ENCODE measurements around the gene LKAAEAR1. TPM values are rescaled to one million over a fixed set of nuclear protein-coding genes. Genes with fewer than 3 reads are reported as not detected.

LKAAEAR1 gene
- total and polyA plus RNA-seq, 2 of the 13 experiments (the other 11 are each of a cell fraction or from before 2014, with no cell fraction given) = not detected

- TF ChIP-seq, protein P1, sequence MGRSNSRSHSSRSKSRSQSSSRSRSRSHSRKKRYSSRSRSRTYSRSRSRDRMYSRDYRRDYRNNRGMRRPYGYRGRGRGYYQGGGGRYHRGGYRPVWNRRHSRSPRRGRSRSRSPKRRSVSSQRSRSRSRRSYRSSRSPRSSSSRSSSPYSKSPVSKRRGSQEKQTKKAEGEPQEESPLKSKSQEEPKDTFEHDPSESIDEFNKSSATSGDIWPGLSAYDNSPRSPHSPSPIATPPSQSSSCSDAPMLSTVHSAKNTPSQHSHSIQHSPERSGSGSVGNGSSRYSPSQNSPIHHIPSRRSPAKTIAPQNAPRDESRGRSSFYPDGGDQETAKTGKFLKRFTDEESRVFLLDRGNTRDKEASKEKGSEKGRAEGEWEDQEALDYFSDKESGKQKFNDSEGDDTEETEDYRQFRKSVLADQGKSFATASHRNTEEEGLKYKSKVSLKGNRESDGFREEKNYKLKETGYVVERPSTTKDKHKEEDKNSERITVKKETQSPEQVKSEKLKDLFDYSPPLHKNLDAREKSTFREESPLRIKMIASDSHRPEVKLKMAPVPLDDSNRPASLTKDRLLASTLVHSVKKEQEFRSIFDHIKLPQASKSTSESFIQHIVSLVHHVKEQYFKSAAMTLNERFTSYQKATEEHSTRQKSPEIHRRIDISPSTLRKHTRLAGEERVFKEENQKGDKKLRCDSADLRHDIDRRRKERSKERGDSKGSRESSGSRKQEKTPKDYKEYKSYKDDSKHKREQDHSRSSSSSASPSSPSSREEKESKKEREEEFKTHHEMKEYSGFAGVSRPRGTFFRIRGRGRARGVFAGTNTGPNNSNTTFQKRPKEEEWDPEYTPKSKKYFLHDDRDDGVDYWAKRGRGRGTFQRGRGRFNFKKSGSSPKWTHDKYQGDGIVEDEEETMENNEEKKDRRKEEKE (IDR thresholded peaks at IDR 0.05) = no peak
- no peak; the same call in 1 of the 2 replicates for TF ChIP-seq PHF21A (CRISPR knock-in tag; IDR thresholded peaks at IDR 0.05)
- no peak for TF ChIP-seq ZNF180 (CRISPR knock-in tag; IDR thresholded peaks at IDR 0.05; ENCODE audit: borderline replicate concordance, low read depth)
- TF ChIP-seq, protein P2, sequence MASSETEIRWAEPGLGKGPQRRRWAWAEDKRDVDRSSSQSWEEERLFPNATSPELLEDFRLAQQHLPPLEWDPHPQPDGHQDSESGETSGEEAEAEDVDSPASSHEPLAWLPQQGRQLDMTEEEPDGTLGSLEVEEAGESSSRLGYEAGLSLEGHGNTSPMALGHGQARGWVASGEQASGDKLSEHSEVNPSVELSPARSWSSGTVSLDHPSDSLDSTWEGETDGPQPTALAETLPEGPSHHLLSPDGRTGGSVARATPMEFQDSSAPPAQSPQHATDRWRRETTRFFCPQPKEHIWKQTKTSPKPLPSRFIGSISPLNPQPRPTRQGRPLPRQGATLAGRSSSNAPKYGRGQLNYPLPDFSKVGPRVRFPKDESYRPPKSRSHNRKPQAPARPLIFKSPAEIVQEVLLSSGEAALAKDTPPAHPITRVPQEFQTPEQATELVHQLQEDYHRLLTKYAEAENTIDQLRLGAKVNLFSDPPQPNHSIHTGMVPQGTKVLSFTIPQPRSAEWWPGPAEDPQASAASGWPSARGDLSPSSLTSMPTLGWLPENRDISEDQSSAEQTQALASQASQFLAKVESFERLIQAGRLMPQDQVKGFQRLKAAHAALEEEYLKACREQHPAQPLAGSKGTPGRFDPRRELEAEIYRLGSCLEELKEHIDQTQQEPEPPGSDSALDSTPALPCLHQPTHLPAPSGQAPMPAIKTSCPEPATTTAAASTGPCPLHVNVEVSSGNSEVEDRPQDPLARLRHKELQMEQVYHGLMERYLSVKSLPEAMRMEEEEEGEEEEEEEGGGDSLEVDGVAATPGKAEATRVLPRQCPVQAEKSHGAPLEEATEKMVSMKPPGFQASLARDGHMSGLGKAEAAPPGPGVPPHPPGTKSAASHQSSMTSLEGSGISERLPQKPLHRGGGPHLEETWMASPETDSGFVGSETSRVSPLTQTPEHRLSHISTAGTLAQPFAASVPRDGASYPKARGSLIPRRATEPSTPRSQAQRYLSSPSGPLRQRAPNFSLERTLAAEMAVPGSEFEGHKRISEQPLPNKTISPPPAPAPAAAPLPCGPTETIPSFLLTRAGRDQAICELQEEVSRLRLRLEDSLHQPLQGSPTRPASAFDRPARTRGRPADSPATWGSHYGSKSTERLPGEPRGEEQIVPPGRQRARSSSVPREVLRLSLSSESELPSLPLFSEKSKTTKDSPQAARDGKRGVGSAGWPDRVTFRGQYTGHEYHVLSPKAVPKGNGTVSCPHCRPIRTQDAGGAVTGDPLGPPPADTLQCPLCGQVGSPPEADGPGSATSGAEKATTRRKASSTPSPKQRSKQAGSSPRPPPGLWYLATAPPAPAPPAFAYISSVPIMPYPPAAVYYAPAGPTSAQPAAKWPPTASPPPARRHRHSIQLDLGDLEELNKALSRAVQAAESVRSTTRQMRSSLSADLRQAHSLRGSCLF (CRISPR knock-in tag; IDR thresholded peaks at IDR 0.05; ENCODE audit: borderline replicate concordance) = no peak
- no peak for TF ChIP-seq SOX13 (IDR thresholded peaks at IDR 0.05)
- TF ChIP-seq SOX13 (CRISPR knock-in tag; conservative IDR thresholded peaks at IDR 0.05 in 1 of 2, IDR thresholded peaks at IDR 0.05 in 1 of 2) = no peak
- 0 out of 2 replicates have a peak, but pooled peaks have one; percentile 16 for TF ChIP-seq ZNF564 (CRISPR knock-in tag; IDR thresholded peaks at IDR 0.05)
- no peak for TF ChIP-seq ZNF615 (CRISPR knock-in tag; IDR thresholded peaks at IDR 0.05; ENCODE audit: borderline replicate concordance)
- TF ChIP-seq ZSCAN21 (CRISPR knock-in tag; IDR thresholded peaks at IDR 0.05; ENCODE audit: borderline replicate concordance) = no peak; the same call in 1 of the 2 replicates
- TF ChIP-seq RBM22 (optimal IDR thresholded peaks at IDR 0.05; ENCODE audit: low read length) = no peak
- no peak for TF ChIP-seq SMAD3 (CRISPR knock-in tag; IDR thresholded peaks at IDR 0.05)
- no peak for TF ChIP-seq NKX3-1 (CRISPR knock-in tag; IDR thresholded peaks at IDR 0.05)
- no peak; the same call in 1 of the 2 replicates for TF ChIP-seq ZNF772 (CRISPR knock-in tag; IDR thresholded peaks at IDR 0.05)
- TF ChIP-seq, protein P3, sequence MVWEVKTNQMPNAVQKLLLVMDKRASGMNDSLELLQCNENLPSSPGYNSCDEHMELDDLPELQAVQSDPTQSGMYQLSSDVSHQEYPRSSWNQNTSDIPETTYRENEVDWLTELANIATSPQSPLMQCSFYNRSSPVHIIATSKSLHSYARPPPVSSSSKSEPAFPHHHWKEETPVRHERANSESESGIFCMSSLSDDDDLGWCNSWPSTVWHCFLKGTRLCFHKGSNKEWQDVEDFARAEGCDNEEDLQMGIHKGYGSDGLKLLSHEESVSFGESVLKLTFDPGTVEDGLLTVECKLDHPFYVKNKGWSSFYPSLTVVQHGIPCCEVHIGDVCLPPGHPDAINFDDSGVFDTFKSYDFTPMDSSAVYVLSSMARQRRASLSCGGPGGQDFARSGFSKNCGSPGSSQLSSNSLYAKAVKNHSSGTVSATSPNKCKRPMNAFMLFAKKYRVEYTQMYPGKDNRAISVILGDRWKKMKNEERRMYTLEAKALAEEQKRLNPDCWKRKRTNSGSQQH (CRISPR knock-in tag; IDR thresholded peaks at IDR 0.05; ENCODE audit: low read depth) = no peak; the same call in 1 of the 2 replicates
- no peak for TF ChIP-seq ZNF629 (CRISPR knock-in tag; conservative IDR thresholded peaks at IDR 0.05)
- no peak for TF ChIP-seq ZNF800 (CRISPR knock-in tag; IDR thresholded peaks at IDR 0.05)
These were observed 34.9 kb downstream of the LKAAEAR1 start, which contains the start of gene SOX18 (continued) for GRCh38 chr20:64049060-64049877.

All from HepG2 (cell line).